Measurements from ENCODE around the gene GBF1. TPM values are rescaled to one million over a fixed set of nuclear protein-coding genes. Genes with fewer than 3 reads are reported as not detected.

The GBF1 gene
- total RNA-seq, 4 donors from 2014 or later = 32.0 to 54.7 (median 39.4) TPM

DNA sequence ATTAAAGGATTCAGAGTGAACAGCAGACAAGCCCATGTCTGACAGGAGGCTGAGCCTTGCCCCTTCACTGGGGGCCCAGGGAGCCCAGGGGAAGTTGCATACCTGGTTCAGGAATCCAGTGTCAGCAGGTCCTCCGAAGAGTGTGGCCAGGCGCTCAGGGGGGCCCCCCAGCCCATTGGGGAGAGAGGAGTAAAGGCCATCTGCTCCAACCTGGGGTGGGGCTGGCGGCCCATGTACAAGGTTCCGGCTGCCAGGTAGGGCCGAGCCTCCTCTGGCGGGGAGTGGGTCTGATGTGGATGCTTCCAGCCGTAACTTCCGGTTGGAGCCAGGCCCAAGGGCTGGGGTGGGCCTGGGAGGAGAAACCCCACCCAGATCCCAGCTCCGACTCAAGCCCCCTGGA, 171.0 kb downstream of the GBF1 start:
- Histone ChIP-seq H3K4me3 (no peak overlapping the region), H3K9me3 (no peaks in the 10 kb centered on the region), H3K27ac (no peak overlapping the region), H3K27me3 (peaks cover 78% of the 10 kb centered on the region), H3K4me1 (peaks cover 5 to 23% (median 16%) of the 10 kb centered on the region in 3 donors), H3K36me3 (no peaks in the 10 kb centered on the region)
- ATAC-seq = no peak
- no CpG with 5 or more reads among the region's 9 CpGs for WGBS, 2 donors (ENCODE audit: low coverage in 1 of 2)
- no peak for TF ChIP-seq POLR2A (IDR thresholded peaks at IDR 0.05)
- no peak for TF ChIP-seq POLR2AphosphoS5 (IDR thresholded peaks at IDR 0.05)
- TF ChIP-seq EP300 (IDR thresholded peaks at IDR 0.05) = no peak
- TF ChIP-seq, protein P1, sequence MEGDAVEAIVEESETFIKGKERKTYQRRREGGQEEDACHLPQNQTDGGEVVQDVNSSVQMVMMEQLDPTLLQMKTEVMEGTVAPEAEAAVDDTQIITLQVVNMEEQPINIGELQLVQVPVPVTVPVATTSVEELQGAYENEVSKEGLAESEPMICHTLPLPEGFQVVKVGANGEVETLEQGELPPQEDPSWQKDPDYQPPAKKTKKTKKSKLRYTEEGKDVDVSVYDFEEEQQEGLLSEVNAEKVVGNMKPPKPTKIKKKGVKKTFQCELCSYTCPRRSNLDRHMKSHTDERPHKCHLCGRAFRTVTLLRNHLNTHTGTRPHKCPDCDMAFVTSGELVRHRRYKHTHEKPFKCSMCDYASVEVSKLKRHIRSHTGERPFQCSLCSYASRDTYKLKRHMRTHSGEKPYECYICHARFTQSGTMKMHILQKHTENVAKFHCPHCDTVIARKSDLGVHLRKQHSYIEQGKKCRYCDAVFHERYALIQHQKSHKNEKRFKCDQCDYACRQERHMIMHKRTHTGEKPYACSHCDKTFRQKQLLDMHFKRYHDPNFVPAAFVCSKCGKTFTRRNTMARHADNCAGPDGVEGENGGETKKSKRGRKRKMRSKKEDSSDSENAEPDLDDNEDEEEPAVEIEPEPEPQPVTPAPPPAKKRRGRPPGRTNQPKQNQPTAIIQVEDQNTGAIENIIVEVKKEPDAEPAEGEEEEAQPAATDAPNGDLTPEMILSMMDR (IDR thresholded peaks at IDR 0.05) = no peak

DNA sequence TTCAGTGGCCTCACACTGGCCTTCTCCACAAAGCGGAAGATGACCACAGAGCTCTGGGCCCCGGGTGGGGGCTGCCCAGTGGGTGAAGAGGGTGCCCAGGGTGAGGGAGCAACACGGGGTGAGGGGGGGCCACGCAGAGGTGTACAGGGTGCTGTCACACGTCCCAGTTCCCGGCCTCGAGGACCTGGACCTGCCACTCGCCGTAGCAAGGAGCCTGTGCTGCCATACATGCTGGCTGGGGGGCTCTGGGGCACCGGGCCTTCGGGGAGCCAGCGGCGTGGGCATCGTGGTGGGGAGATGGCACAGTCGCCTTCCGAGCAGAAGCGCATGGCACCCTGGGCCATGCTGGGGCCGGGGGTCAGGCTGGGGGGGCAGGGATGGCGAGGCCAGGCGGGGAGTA, 171.4 kb downstream of the GBF1 start:
- 93% methylated on average over 10 of the region's 20 CpGs; no CpG with 5 or more reads in 1 of the 2 donors for WGBS, 2 donors (ENCODE audit: low coverage in 1 of 2)
- Histone ChIP-seq H3K36me3 (no peaks in the 10 kb centered on the region), H3K9me3 (no peaks in the 10 kb centered on the region), H3K27ac (no peak overlapping the region), H3K4me3 (no peak overlapping the region), H3K27me3 (peaks cover 74% of the 10 kb centered on the region), H3K4me1 (peaks cover 5 to 24% (median 16%) of the 10 kb centered on the region in 3 donors)
- ATAC-seq = no peak
- TF ChIP-seq POLR2AphosphoS5 (IDR thresholded peaks at IDR 0.05) = no peak
- no peak for TF ChIP-seq EP300 (IDR thresholded peaks at IDR 0.05)
- TF ChIP-seq, protein P1 (IDR thresholded peaks at IDR 0.05) = no peak
- TF ChIP-seq POLR2A (IDR thresholded peaks at IDR 0.05) = no peak

DNA sequence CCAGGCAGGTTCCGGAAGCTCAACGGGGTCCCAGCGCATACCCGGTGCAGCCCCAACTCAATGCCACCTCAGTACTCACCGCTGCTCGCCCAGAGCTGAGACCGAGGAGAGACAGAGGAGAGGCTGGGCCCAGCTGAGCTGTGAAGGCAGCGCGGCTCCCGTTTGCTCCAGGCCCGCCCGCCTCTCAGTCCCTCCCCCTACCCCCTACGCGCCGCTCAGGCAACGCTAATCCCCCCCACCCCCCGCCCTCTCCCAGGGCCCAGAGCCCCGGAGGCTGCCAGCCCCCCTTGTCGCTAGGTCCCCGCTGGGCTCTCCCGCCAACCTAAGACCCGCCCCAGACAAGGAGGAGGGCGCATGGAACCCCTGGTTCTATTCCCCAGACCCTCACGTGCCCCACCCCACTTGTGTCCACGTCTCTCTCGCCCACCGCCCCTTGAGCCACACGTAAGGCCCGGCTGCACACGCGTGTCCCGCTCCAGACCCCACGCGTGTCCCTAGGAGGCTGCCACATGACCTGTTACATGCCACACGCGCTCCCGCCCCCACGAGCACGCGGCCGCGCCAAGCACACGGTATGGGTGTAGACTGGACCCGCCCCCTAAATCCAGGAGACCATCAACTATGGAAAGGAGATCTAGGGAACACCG, 173.4 kb downstream of the GBF1 start, which contains the start of gene PSD:
PSD (minus strand) TSS at position 164 of the 647 bp plus-strand sequence. CDS start 1,747 bp downstream, outside the sequence.
- no peak for ATAC-seq
- peaks cover 53% of the 10 kb centered on the region for H3K27me3 ChIP-seq

DNA sequence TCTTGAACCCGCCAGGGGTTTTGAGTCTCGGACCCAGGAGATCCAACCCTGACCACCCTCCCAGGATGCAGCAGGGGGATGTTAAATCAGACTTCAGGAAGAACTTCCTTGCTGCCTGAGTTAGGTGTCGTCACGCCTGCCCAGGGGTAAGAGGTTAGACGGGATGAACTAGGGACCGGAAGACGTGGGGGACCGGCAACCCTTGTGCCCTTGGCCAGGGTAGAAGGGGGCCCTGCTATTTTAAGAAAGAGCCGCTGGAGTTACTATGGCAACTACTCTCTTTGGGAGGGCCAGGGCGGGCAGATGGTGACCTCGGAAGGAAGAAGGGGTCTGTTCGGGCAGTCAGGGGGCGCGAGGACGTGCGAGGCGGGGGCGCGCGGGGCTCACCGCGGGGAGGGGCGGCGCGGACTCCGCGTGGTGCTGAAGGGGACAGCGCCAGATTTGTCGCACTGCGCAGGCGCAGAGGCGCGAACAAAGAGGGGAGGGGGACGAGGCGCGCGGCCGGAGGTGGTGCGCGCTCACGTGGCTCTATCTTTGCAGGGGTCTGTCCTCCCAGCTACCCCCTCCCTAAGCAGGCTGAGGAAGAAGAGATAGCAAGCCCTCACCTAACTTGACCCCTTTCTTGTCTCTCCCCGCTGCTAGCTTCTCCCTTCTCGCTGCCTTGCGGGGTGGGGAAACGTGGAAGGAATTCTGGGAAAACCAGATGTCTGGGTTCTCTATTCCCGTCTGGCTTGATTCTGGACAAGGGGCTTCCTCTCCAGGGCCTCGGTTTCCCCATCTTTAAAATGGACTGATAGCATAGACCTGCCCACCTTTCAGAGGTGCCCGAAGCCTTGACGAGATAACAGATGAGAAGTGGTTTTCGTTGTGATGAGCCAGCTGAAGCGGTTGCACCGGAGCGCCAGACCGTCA, 174.2 kb downstream of the GBF1 start:
- TF ChIP-seq POLR2A (IDR thresholded peaks at IDR 0.05) = no peak
- TF ChIP-seq, protein P1 (IDR thresholded peaks at IDR 0.05) = peak in 1 of 4 experiments; percentile 5
- TF ChIP-seq EP300 (IDR thresholded peaks at IDR 0.05) = no peak
- ATAC-seq = no peak
- H3K9me3 ChIP-seq = no peaks in the 10 kb centered on the region
- 0 to 1% methylated on average over 5 to 14 of the region's 54 CpGs for WGBS, 2 donors (ENCODE audit: low coverage in 1 of 2)
- peak overlapping the region in 3 of 4 donors; percentile 89 to 95 (median 89) for H3K27ac ChIP-seq
- peak overlapping the region; percentile 7 to 79 for H3K4me3 ChIP-seq
- H3K27me3 ChIP-seq = peaks cover 45% of the 10 kb centered on the region
- H3K36me3 ChIP-seq = peaks cover 0 to 18% of the 10 kb centered on the region in 2 donors
- H3K4me1 ChIP-seq = peaks cover 5 to 47% (median 29%) of the 10 kb centered on the region in 3 donors

More for the DNA sequence above, 173.4 kb downstream of the GBF1 start, which contains the start of gene PSD:
- Histone ChIP-seq H3K9me3 (no peaks in the 10 kb centered on the region), H3K4me3 (peak within 1 kb of the TSS; percentile 7 to 79), H3K36me3 (peaks cover 0 to 10% of the 10 kb centered on the region in 2 donors), H3K27ac (peak within 1 kb of the TSS in 2 of 4 donors; percentile 89 to 95), H3K4me1 (peaks cover 5 to 45% (median 29%) of the 10 kb centered on the region in 3 donors)
- WGBS, 2 donors (ENCODE audit: low coverage in 1 of 2) = no CpG with 5 or more reads among the region's 45 CpGs
- TF ChIP-seq POLR2A (IDR thresholded peaks at IDR 0.05) (no peak), EP300 (IDR thresholded peaks at IDR 0.05) (no peak), POLR2AphosphoS5 (IDR thresholded peaks at IDR 0.05) (no peak)
- TF ChIP-seq, protein P1 (IDR thresholded peaks at IDR 0.05) = no peak

Measured in gastroesophageal sphincter (tissue), 4 donors.